Measurements from ENCODE around the gene VSIG8. TPM values are rescaled to one million over a fixed set of nuclear protein-coding genes. Genes with fewer than 3 reads are reported as not detected.

VSIG8 gene
- total RNA-seq (2014; rRNA removed; shearing (Covaris generic)) = not detected in 2 replicates

GRCh38 chr1:159862557-159862956, at the start of gene VSIG8:
Gene VSIG8, minus strand, starts transcription at chr1:159862657. Its CDS starts 136 bp downstream, at chr1:159862521.

GRCh38 chr1:159900086-159900680, 37.7 kb upstream of the VSIG8 start, which contains the start of gene CFAP45:
Gene CFAP45, minus strand, starts transcription at chr1:159900165. Its CDS starts 67 bp downstream, at chr1:159900098.

GRCh38 chr1:159826441-159827101, 35.9 kb downstream of the VSIG8 start, which contains the start of gene SLAMF8:
Gene SLAMF8, plus strand, starts transcription at chr1:159826873. Its CDS starts 26 bp downstream, at chr1:159826899.

Small RNA genes within 50 kb of the gene (small RNA-seq; reads per million reads assigned to genes)
- gene MIR4259 (not detected), gene RF00570 (not detected)

Other genes starting within 250 kb of the VSIG8 start
- not detected in 2 replicates for gene CRP, start 148.1 kb downstream of the VSIG8 start, total RNA-seq (2014; rRNA removed; shearing (Covaris generic))
- 56.5 and 57.1 TPM in 2 replicates for gene DUSP23, start 81.7 kb downstream of the VSIG8 start, total RNA-seq (2014; rRNA removed; shearing (Covaris generic))
- not detected in 2 replicates for gene FCRL6, start 60.3 kb downstream of the VSIG8 start, total RNA-seq (2014; rRNA removed; shearing (Covaris generic))
- not detected in 2 replicates for gene SLAMF8, start 35.8 kb downstream of the VSIG8 start, total RNA-seq (2014; rRNA removed; shearing (Covaris generic))
- 1.1 and 2.5 TPM in 2 replicates for gene CFAP45, start 37.5 kb upstream of the VSIG8 start, total RNA-seq (2014; rRNA removed; shearing (Covaris generic))
- gene TAGLN2, start 62.9 kb upstream of the VSIG8 start, total RNA-seq (2014; rRNA removed; shearing (Covaris generic)) = 674 and 697 TPM in 2 replicates
- 0.32 and 0.49 TPM in 2 replicates for gene IGSF9, start 83.0 kb upstream of the VSIG8 start, total RNA-seq (2014; rRNA removed; shearing (Covaris generic))
- gene SLAMF9, start 91.6 kb upstream of the VSIG8 start, total RNA-seq (2014; rRNA removed; shearing (Covaris generic)) = 1.8 and 3.1 TPM in 2 replicates
- 5.5 and 6.1 TPM in 2 replicates for gene PIGM, start 169.3 kb upstream of the VSIG8 start, total RNA-seq (2014; rRNA removed; shearing (Covaris generic))
- gene KCNJ10, start 207.5 kb upstream of the VSIG8 start, total RNA-seq (2014; rRNA removed; shearing (Covaris generic)) = not detected in 2 replicates
- not detected in 2 replicates for gene KCNJ9, start 218.9 kb upstream of the VSIG8 start, total RNA-seq (2014; rRNA removed; shearing (Covaris generic))
- 29.2 and 30.3 TPM in 2 replicates for gene IGSF8, start 236.0 kb upstream of the VSIG8 start, total RNA-seq (2014; rRNA removed; shearing (Covaris generic))